NCI-H748 treated with DMSO at 0.1 percent for 48 hours (cell line): Measurements from ENCODE around the gene ZNF808.
A peak's percentile ranks its signal among the peaks of the same experiment; 100 is the strongest.
"Not testable (repeated sequence)": the region's sequence is repeated elsewhere in the genome, so short reads cannot be mapped to it uniquely, and the experiment has no call there.

Experiments
- DNase-seq: peaks from one replicate; lab custom pipeline; 2025; lab: John Stamatoyannopoulos, UW

Gene ZNF808

GRCh38 chr19:52527134-52527955 lies at the start of gene ZNF808:
Gene ZNF808 (plus strand): TSS chr19:52527668. CDS start chr19:52543285, 15,617 bp downstream.
- DNase-seq = peak; percentile 90

GRCh38 chr19:52484111-52484743 lies 43.2 kb upstream of the ZNF808 start:
- DNase-seq = not testable (repeated sequence)

GRCh38 chr19:52485064-52485463 lies 42.4 kb upstream of the ZNF808 start:
- not testable (repeated sequence) for DNase-seq

- not testable (repeated sequence) for DNase-seq
Measured at GRCh38 chr19:52485561-52486240, 41.8 kb upstream of the ZNF808 start.

- no peak for DNase-seq
Measured at GRCh38 chr19:52492201-52492993, 35.1 kb upstream of the ZNF808 start.

GRCh38 chr19:52492994-52493470 lies 34.4 kb upstream of the ZNF808 start:
- DNase-seq = no peak

- DNase-seq = no peak
Measured at GRCh38 chr19:52494518-52494917, 33.0 kb upstream of the ZNF808 start.

GRCh38 chr19:52498571-52498970 lies 28.9 kb upstream of the ZNF808 start:
- DNase-seq = no peak

- not testable (repeated sequence) for DNase-seq
Measured at GRCh38 chr19:52500474-52500873, 27.0 kb upstream of the ZNF808 start.

GRCh38 chr19:52500991-52501390 lies 26.5 kb upstream of the ZNF808 start:
- not testable (repeated sequence) for DNase-seq

- no peak for DNase-seq
Measured at GRCh38 chr19:52507266-52507665, 20.2 kb upstream of the ZNF808 start.

- no peak for DNase-seq
Measured at GRCh38 chr19:52516191-52516590, 11.3 kb upstream of the ZNF808 start.

- no peak for DNase-seq
Measured at GRCh38 chr19:52518646-52519045, 8.8 kb upstream of the ZNF808 start.

- DNase-seq = not testable (repeated sequence)
Measured at GRCh38 chr19:52519175-52519574, 8.3 kb upstream of the ZNF808 start.

GRCh38 chr19:52520013-52520412 lies 7.5 kb upstream of the ZNF808 start:
- DNase-seq = no peak

- no peak for DNase-seq
Measured at GRCh38 chr19:52522551-52522950, 4.9 kb upstream of the ZNF808 start.

- no peak for DNase-seq
Measured at GRCh38 chr19:52524086-52524485, 3.4 kb upstream of the ZNF808 start.

GRCh38 chr19:52527956-52528351 lies 486 bp downstream of the ZNF808 start:
- DNase-seq = no peak

- no peak for DNase-seq
Measured at GRCh38 chr19:52532480-52532879, 5.0 kb downstream of the ZNF808 start.

GRCh38 chr19:52533901-52534300 lies 6.4 kb downstream of the ZNF808 start:
- no peak for DNase-seq

- DNase-seq = not testable (repeated sequence)
Measured at GRCh38 chr19:52535385-52535770, 7.9 kb downstream of the ZNF808 start.
